Measurements from ENCODE around the gene PHYH.

DNA sequence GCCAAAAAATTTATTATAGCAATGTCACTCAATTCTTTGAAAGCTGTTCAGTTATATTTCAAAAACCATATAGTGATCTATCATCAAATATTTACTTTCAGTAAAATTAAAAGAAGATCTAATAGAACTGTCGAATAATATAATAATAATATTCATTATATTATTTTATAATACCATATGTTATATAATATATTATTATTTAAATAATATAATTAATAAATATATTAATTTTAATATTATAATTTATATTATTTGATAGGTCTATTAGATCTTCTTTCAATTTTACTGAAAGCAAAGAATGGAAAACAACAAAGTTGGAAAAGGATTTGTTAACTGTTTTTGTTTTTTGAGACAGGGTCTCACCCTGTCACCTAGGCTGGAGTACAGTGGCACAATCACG lies 43.2 kb downstream of the PHYH start:
- TF ChIP-seq POLR2A (IDR thresholded peaks at IDR 0.05), result no peak
- TF ChIP-seq, protein P1, sequence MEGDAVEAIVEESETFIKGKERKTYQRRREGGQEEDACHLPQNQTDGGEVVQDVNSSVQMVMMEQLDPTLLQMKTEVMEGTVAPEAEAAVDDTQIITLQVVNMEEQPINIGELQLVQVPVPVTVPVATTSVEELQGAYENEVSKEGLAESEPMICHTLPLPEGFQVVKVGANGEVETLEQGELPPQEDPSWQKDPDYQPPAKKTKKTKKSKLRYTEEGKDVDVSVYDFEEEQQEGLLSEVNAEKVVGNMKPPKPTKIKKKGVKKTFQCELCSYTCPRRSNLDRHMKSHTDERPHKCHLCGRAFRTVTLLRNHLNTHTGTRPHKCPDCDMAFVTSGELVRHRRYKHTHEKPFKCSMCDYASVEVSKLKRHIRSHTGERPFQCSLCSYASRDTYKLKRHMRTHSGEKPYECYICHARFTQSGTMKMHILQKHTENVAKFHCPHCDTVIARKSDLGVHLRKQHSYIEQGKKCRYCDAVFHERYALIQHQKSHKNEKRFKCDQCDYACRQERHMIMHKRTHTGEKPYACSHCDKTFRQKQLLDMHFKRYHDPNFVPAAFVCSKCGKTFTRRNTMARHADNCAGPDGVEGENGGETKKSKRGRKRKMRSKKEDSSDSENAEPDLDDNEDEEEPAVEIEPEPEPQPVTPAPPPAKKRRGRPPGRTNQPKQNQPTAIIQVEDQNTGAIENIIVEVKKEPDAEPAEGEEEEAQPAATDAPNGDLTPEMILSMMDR (IDR thresholded peaks at IDR 0.05), result no peak

All from gastroesophageal sphincter (tissue), 3 donors.